ENCODE results near the gene LHPP.
A peak's percentile ranks its signal among the peaks of the same experiment; 100 is the strongest.
"Not testable (repeated sequence)": the region's sequence is repeated elsewhere in the genome, so short reads cannot be mapped to it uniquely, and the experiment has no call there.

Gene LHPP

DNA sequence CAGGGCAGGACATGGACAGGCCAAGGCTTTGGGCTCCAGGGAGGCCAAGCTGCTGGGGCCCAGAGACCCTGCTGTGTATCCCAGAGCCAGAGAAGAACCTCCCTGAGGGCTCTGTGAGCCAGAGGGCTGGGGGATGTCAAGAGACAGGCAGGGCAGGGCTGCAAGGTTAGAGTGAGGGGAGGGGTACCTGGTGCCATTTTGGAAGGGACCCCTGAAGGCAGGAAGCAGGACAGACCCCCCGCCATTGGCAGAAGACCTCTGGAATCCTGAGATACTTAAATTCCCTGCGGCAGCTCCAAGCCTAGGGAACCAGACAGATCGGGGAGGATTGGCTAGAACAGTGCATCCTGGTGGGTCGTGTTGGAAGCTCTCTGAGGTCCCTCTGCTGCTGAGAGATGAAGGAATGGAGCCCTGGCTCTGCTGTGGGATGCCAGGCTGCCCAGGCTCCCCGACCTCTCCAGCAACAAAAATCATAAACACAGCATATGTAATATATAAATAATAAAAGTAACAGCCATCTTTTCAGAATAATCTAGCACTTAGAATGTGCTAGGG is 75.0 kb downstream of the LHPP start:
- no peak for DNase-seq (ENCODE audit: low read depth in 2 of 2)

GRCh38 chr10:124537166-124537725 is 75.6 kb downstream of the LHPP start:
- no peak for DNase-seq (ENCODE audit: low read depth in 2 of 2)

DNA sequence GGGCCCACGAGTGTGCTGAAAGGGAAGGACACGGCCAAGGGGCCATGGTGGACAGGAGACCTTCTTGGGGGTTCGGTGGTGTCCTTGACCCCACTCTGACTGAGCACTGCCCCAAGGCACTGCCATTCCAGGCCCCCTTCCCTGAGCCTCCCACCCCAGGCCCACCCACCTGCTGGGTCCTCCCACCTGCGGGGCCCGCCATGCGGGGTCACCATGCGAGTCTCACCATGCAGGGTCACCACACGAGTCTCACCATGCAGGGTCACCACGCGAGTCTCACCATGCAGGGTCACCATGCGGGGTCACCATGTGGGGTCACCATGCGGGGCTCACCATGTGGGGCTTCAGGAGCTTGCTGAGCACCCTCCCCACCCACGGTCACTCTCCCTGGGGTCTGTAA is 76.3 kb downstream of the LHPP start:
- DNase-seq (ENCODE audit: low read depth in 2 of 2): no peak

GRCh38 chr10:124538706-124539105 is 77.1 kb downstream of the LHPP start:
- DNase-seq (ENCODE audit: low read depth in 2 of 2): no peak

DNA sequence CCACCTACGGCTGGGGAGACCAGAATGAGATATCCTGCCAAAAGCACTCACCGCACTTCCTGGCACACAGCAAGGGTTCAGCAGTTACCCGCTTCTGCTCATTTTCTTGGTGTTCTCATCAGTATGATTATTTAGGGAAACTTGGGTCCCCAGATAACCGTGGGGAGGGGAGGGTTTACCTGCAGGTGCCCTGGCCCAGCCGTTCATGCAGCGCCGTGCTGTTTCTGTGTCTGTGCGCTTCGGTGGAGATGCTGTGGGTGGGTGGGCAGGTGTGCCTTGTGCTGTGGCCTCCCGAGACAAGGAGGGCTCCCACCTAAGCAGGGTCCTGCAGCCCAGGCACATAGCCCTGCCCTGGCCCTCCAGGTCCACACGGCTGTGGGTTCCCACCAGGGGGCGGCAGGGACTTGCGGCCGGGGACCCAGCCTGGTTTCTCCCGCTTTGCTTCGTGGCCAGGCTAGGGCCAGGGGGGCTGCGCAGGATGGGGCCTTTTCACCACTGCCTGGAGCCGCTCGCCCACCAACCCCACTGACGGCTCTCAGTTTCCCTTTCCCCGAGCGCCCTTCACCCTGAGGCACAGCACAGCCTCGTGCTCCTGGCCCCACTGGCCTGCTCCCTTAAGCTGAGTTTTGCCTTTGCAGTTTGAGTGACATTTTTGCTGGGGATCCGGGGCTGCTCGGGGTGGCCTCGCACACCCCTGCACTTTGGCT is 78.5 kb downstream of the LHPP start:
- DNase-seq (ENCODE audit: low read depth in 2 of 2): peak; percentile 38 to 46

DNA sequence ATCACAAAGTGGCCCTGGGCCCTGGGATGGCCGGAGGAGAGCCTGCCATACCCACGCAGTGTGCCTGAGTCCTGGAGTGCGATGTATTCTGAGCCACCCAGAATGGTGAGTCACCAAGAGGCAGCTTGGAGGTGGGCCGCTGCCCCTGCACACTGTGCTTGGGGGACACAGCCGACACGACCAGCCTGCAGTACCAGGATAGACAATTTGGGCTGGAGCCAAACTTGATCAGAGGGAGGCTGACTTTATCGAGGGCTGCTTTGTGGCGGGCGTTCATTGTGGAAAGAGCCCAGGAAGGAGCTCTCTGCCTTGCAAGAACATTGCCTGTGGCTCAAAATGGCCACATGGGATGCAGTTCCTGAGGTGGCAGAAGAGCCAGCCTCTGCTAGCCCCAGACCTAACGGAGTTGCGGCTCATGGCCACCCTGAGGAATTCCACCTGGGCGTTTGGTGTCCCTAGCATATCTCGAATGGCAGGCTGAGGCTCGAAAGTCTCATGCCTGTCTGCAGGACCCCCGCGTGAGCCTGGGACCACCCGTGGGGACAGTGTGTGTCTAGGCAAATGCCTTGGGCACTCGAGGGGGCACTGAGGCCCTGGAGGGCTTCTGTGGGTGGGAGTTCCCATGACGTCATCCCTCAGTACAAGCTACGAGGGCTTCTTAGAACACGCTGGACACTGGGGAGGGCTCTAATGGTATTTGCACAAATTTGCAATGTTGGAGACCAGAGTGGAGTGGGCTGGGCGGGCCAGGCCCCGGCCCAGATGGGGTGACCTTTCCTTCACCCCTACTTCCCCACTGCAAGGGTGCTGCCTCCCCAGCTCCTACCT is 79.7 kb downstream of the LHPP start:
- DNase-seq (ENCODE audit: low read depth in 2 of 2): no peak

GRCh38 chr10:124542336-124542735 is 80.7 kb downstream of the LHPP start:
- DNase-seq (ENCODE audit: low read depth in 2 of 2): no peak

DNA sequence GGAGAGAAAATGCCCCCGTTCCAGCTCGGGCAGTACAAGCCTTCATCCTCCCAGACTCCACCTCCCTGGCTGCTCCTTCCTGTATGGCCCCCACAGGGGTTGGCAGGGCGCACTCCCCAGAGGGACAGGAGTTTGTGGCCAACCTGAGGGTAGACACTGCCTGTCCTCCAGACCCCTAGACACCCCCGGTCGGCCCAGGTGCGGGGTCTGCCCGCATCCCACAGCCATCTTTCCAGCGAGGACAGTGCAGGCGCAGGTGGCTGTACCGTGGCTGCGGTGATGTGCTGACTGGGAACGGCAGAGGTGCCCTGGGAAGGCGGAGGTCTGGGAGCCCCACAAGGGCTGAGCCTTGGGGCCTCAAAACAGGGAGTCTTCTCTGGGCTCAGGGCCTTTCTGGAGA is 81.5 kb downstream of the LHPP start:
- DNase-seq (ENCODE audit: low read depth in 2 of 2): no peak

GRCh38 chr10:124543971-124544370 is 82.3 kb downstream of the LHPP start:
- DNase-seq (ENCODE audit: low read depth in 2 of 2): no peak

GRCh38 chr10:124544711-124545110 is 83.1 kb downstream of the LHPP start:
- no peak for DNase-seq (ENCODE audit: low read depth in 2 of 2)

- DNase-seq (ENCODE audit: low read depth in 2 of 2): no peak
Observed at GRCh38 chr10:124545351-124546054, 83.9 kb downstream of the LHPP start.

DNA sequence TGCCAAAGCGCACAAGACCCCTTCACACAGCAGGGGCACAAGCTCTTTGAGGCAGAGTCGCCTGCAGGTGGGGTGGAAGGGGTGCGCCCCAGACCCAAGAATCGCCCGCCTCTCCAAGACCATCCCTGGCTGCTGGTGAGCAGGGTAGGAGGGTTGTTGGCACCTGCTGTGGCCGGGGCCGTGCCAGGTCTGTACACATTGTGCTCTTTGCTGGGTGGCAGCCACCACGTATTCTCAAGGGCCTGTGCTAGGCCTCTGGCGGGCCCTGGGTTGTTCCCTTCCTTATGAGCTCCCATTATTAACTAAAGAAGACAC is 84.4 kb downstream of the LHPP start:
- no peak for DNase-seq (ENCODE audit: low read depth in 2 of 2)

GRCh38 chr10:124546957-124547646 is 85.5 kb downstream of the LHPP start:
- DNase-seq (ENCODE audit: low read depth in 2 of 2): no peak

GRCh38 chr10:124547647-124548168 is 86.1 kb downstream of the LHPP start:
- no peak for DNase-seq (ENCODE audit: low read depth in 2 of 2)

DNA sequence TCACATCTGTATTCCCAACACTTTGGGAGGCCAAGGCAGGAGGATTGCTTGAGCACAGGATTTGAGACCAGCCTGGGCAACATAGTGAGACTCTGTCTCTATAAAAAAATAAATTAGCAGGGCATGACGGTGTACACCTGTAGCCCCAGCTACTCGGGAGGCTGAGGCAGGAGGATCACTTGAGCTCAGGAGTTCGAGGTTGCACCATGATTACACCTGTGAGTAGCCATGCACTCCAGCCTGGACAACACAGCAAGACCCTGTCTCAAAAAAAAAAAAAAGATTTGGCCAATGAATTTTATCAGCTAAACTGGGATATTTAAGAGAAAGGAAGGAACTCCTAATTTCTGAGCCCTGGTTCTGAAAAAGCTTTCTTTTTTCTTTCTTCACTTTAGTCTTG is 87.5 kb downstream of the LHPP start:
- DNase-seq (ENCODE audit: low read depth in 2 of 2): not testable (repeated sequence)

DNA sequence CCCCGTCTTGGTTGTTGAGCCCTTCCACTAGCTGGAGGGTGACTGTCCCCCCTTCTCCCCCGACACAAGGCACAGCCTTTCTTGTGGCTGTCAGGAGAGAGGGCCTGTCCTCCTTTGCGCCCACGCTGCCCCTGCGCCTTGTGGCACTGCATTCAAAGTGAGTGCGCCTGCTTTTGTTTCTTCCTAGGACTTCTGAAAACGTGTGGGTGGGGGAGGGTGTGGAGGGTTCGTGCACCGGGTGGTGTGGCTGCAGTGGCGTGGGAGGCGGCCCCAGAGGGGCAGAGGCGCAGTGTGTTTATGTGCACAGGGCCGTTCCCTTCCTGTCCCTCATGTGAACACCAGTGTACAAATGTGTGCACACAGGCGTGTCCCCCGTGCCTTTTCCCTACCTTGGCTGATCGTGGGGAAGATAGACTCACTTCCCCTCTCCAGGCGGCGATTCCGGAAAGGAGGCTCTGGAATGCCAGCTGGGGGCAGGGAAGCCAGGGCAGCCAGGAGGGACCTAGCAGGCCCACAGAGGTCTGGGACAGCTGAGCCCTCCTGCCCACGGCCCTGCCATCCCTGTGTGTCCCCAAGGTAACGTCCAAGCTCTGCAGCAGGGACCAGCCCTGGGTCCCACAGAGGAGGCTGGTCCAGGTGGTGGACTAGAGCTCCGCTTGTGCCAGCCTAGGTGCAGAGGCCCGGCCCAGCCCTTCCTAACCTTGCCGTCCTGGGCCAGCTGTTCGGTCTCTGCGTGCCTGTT is 88.8 kb downstream of the LHPP start:
- no peak for DNase-seq (ENCODE audit: low read depth in 2 of 2)

- no peak for DNase-seq (ENCODE audit: low read depth in 2 of 2)
Observed at GRCh38 chr10:124551097-124551496, 89.5 kb downstream of the LHPP start.

DNA sequence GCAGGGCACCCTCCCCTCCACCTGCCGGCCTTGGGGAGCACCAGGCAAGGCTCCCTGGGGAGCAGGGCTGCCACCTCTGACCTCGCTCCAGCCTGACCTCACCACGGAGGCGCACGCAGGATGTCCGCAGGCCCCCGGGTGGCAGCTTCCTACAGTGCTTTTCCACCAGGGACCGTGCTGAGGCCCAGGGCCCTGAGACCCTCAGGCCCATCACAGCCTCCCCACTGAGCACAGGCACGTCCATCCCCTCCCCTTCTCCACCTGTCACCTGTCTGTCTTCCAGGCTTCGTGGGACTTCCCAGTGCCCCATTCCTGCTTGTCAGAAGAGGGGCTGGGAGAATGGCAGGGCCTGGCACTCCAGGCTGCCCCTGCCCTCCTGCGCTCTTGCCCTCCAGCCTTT is 90.1 kb downstream of the LHPP start:
- no peak for DNase-seq (ENCODE audit: low read depth in 2 of 2)

DNA sequence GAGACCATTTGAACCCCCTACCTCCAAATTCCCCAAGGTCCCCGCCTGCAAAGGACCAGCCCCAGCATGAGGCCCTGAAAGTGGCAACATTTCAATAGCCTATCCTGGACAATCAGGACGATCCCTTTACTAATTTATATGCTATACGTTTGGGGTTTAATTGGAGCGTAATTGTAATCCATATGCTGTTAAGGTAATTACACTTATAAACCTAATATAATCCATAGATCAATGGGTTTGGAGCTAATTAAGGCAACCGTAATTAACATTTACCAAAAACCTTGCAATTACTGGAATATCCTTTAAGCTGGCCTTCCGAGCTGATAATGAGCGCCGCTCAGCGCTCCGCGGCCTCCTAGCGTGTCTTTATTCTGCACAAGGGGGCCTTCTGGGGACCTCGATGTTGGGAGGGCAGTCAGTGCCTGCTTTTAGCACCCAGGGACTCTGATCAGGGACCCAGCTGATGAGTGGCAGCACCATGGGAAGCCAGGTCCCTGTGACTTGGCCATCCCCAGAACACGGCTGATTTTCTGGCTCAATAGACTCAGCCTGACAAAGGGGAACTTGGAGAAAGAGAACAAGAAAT is 91.2 kb downstream of the LHPP start:
- DNase-seq (ENCODE audit: low read depth in 2 of 2): no peak
